GM12878 (cell line): ENCODE data around the gene S100A3. TPM values are rescaled to one million over a fixed set of nuclear protein-coding genes. Genes with fewer than 3 reads are reported as not detected.

Experiments
- ATAC-seq: fragments of 200-7000 bp; cut with Tn5 transposase; 3 replicates; pipeline ENCODE4 v1.9.1; 2020; ENCODE audit warnings: mild to moderate bottlenecking, moderate library complexity
- BruUV-seq: library from RNA; stranded (reverse); fragments of 400-500 nt; replicated peaks from 2 replicates; lab custom pipeline; 2021; lab: Mats Ljungman, UMichigan
- CTCF ChIA-PET: fragments of 300-600 bp; sonication (Branson Sonifier 250); formaldehyde crosslinking; extraction: SDS; loops from one replicate; lab custom pipeline; 2021; ENCODE audit warnings: inconsistent platforms; lab: Yijun Ruan, JAX
- POLR2A ChIA-PET: fragments of 350-600 bp; formaldehyde crosslinking; extraction: SDS; loops from one replicate; lab custom pipeline; 2021; ENCODE audit warnings: inconsistent platforms; lab: Charles Lee
- RAD21 ChIA-PET: fragments of 300-600 bp; sonication (Branson Sonifier 250); formaldehyde crosslinking; loops from one replicate; lab custom pipeline; 2023; ENCODE audit warnings: antibody characterized with exemption; ENCODE audit not compliant: unreplicated experiment; lab: Charles Lee
- SMC1A ChIA-PET: fragments of 300-600 bp; sonication (Branson Sonifier 250); formaldehyde crosslinking; loops from one replicate; lab custom pipeline; 2023; ENCODE audit not compliant: unreplicated experiment, uncharacterized antibody; lab: Charles Lee
- DNase-seq: peaks from one replicate; pipeline ENCODE4 v3.0.0-alpha.2; 2011; ENCODE audit warnings: low read depth, low spot score
- FAIRE-seq: peaks from 3 replicates; lab custom pipeline; 2011; peaks lifted over from hg19 to GRCh38; lab: Jason Lieb, UNC
- H2AFZ ChIP-seq: 2 replicates; pipeline ENCODE4 v1.6.0; 2011; ENCODE audit warnings: low read depth, low read length, control low read depth; ENCODE audit not compliant: control insufficient read depth
- H3K27ac ChIP-seq: 2 replicates; pipeline ENCODE4 v1.5.1; 2011; ENCODE audit warnings: control low read depth; ENCODE audit not compliant: control insufficient read depth, insufficient read depth
- H3K27me3 ChIP-seq, 2 experiments: replicated peaks in 1 of 2; 2 replicates each; pipeline versions ENCODE4 v1.6.0 to v1.6.1; 2011; ENCODE audit warnings: low read length in 1 of 2; ENCODE audit not compliant: control insufficient read depth in 2 of 2, insufficient read depth in 2 of 2
- H3K36me3 ChIP-seq, 2 experiments: 2 replicates each; pipeline ENCODE4 v1.5.1; 2011; ENCODE audit warnings: low read length in 1 of 2; ENCODE audit not compliant: control insufficient read depth in 2 of 2, insufficient read depth in 2 of 2
- H3K4me1 ChIP-seq: 2 replicates; pipeline ENCODE4 v1.6.1; 2011; ENCODE audit warnings: mild to moderate bottlenecking, low read length, moderate library complexity, mixed read lengths; ENCODE audit not compliant: control insufficient read depth, insufficient read depth
- H3K4me2 ChIP-seq: 2 replicates; pipeline ENCODE4 v1.6.0; 2011; ENCODE audit warnings: control low read depth; ENCODE audit not compliant: control insufficient read depth, insufficient read depth
- H3K4me3 ChIP-seq: fragments of 200-600 bp; sonication (generic); 2 replicates; pipeline ENCODE4 v1.5.1; 2016
- H3K79me2 ChIP-seq: 2 replicates; pipeline ENCODE4 v1.6.0; 2011; ENCODE audit warnings: low read length; ENCODE audit not compliant: control insufficient read depth, insufficient read depth
- H3K9ac ChIP-seq: 2 replicates; pipeline ENCODE4 v1.8.0; 2011; ENCODE audit warnings: low read length, control low read depth, mixed read lengths; ENCODE audit not compliant: control insufficient read depth, insufficient read depth
- H3K9me3 ChIP-seq: replicated peaks from 3 replicates; pipeline ENCODE4 v1.5.1; 2011; ENCODE audit warnings: mild to moderate bottlenecking, low read length; ENCODE audit not compliant: control insufficient read depth, insufficient read depth
- H4K20me1 ChIP-seq: 2 replicates; pipeline ENCODE4 v1.6.0; 2011; ENCODE audit not compliant: control insufficient read depth, insufficient read depth
- GABPA ChIP-seq: IDR thresholded peaks from 2 replicates; pipeline ENCODE4 v1.6.1; 2014; ENCODE audit warnings: antibody characterized with exemption, low read depth, mild to moderate bottlenecking, inconsistent platforms
- GATAD2B ChIP-seq: fragments of 450-650 bp; conservative IDR thresholded peaks from 2 replicates; pipeline ENCODE4 v1.6.1; 2017; ENCODE audit warnings: low read depth, mild to moderate bottlenecking, moderate library complexity
- IKZF2 ChIP-seq, 2 experiments: fragments of 450-650 bp; IDR thresholded peaks; 2 replicates each; pipeline ENCODE4 v1.6.1; 2017; ENCODE audit warnings: mild to moderate bottlenecking in 2 of 2, moderate library complexity in 2 of 2
- NR2C1 ChIP-seq: fragments of 450-650 bp; IDR thresholded peaks from 2 replicates; pipeline ENCODE4 v1.6.1; 2017; ENCODE audit warnings: antibody characterized with exemption, mild to moderate bottlenecking, moderate library complexity
- RBBP5 ChIP-seq: fragments of 200-600 bp; sonication (generic); conservative IDR thresholded peaks from 2 replicates; pipeline ENCODE4 v1.6.1; 2016
- SUPT20H ChIP-seq: IDR thresholded peaks from 2 replicates; pipeline ENCODE4 v1.6.1; 2011; ENCODE audit warnings: low read depth, mild to moderate bottlenecking, low read length, moderate library complexity, borderline replicate concordance; ENCODE audit not compliant: control insufficient read depth
- ZNF207 ChIP-seq: fragments of 450-650 bp; IDR thresholded peaks from 2 replicates; pipeline ENCODE4 v1.6.1; 2014; ENCODE audit warnings: antibody characterized with exemption, mild to moderate bottlenecking, borderline replicate concordance
- WGBS: methylation state at CpG from one replicate; pipeline ENCODE4 v1.1.6; 2016; ENCODE audit warnings: low lambda C conversion rate; ENCODE audit not compliant: insufficient replicate concordance, insufficient coverage; ENCODE audit errors: missing lambda C conversion rate; 5-methylcytosine and 5-hydroxymethylcytosine counted together
- in situ Hi-C: fragments of 300-500 bp; cut with MboI; formaldehyde crosslinking; loops from 9 replicates; pipeline ENCODE4 v1.14.3; 2018; ENCODE audit warnings: mixed read lengths
- intact Hi-C: fragments of 100-400 bp; cut with micrococcal nuclease; formaldehyde crosslinking; loops from one replicate; pipeline ENCODE4 v1.14.2; 2022; ENCODE audit not compliant: unreplicated experiment
- polyA plus RNA-seq, 11 experiments: library from polyadenylated mRNA; depleted of rRNA in 4 of 11; unstranded in 6 of 11; stranded (reverse) in 5 of 11; fragments of >200 nt; fragmentation: Nextera tagmentation in 4 of 11; fragmentation: Illumina TruSeq in 1 of 11; extraction: Ambion mirVana in 4 of 11; extraction: Trizol in 1 of 11; gene quantifications; 1 replicate in 1 of 11; 2 replicates in 10 of 11; pipeline versions ENCODE4 v1.2.1 to v1.2.3, GENCODE V29; 2011 to 2016; ENCODE audit warnings: inconsistent platforms in 2 of 11, missing spikeins in 2 of 11, low read depth in 1 of 11
- total RNA-seq, 4 experiments: library from RNA; depleted of rRNA in 3 of 4; stranded (reverse); fragments of >200 nt in 3 of 4; fragmentation: Illumina TruSeq in 1 of 4; extraction: Trizol in 1 of 4; gene quantifications; 2 replicates each; pipeline versions ENCODE4 v1.2.1 to v1.2.3, GENCODE V29; 2013 to 2021
- TF ChIP-seq, protein P1 (sequence below): fragments of 450-650 bp; IDR thresholded peaks from 2 replicates; pipeline ENCODE4 v1.6.1; 2017; ENCODE audit warnings: mild to moderate bottlenecking, low read depth, inconsistent platforms; ENCODE audit not compliant: poor library complexity, severe bottlenecking
- TF ChIP-seq, protein P2 (sequence below), 3 experiments: IDR thresholded peaks in 2 of 3; conservative IDR thresholded peaks in 1 of 3; 2 replicates each; pipeline ENCODE4 v1.5.1; 2011; ENCODE audit warnings: low read depth in 3 of 3, low read length in 3 of 3, mild to moderate bottlenecking in 3 of 3, control low read depth in 2 of 3, moderate library complexity in 2 of 3, inconsistent platforms in 1 of 3, mixed read lengths in 1 of 3; ENCODE audit not compliant: control insufficient read depth in 2 of 3, insufficient read depth in 1 of 3; ENCODE audit errors: extremely low read depth in 1 of 3

Gene S100A3
- total and polyA plus RNA-seq, 10 of the 15 experiments (the other 5 are each of a cell fraction or from before 2014, with no cell fraction given), result 0.32 to 0.45 TPM; not detected in 8

GRCh38 chr1:153526132-153526543, 22.9 kb downstream of the S100A3 start:
- POLR2A ChIA-PET, result interaction anchor here (2.4 kb wide), 1 partner anchor 9 kb away, joined by 7 read pairs; the partner anchor contains the start of gene S100A6
- FAIRE-seq, result no peak

More at GRCh38 chr1:153526132-153526543, 22.9 kb downstream of the S100A3 start:
- H3K4me1 ChIP-seq, result no peaks in the 10 kb centered on the region
- no peak overlapping the region for H3K4me2 ChIP-seq
- no peak overlapping the region for H3K27ac ChIP-seq
- CTCF ChIA-PET, result interaction anchor here (1.1 to 4.2 kb wide), 6 partner anchors 15 to 92 kb away, joined by 3 to 22 read pairs (median 6); no protein-coding TSS in a partner anchor
- H3K9me3 ChIP-seq, result no peaks in the 10 kb centered on the region
- TF ChIP-seq, protein P1, sequence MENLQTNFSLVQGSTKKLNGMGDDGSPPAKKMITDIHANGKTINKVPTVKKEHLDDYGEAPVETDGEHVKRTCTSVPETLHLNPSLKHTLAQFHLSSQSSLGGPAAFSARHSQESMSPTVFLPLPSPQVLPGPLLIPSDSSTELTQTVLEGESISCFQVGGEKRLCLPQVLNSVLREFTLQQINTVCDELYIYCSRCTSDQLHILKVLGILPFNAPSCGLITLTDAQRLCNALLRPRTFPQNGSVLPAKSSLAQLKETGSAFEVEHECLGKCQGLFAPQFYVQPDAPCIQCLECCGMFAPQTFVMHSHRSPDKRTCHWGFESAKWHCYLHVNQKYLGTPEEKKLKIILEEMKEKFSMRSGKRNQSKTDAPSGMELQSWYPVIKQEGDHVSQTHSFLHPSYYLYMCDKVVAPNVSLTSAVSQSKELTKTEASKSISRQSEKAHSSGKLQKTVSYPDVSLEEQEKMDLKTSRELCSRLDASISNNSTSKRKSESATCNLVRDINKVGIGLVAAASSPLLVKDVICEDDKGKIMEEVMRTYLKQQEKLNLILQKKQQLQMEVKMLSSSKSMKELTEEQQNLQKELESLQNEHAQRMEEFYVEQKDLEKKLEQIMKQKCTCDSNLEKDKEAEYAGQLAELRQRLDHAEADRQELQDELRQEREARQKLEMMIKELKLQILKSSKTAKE, result no peak
- TF ChIP-seq ZNF207 (no peak), GATAD2B (no peak), IKZF2 (IDR thresholded peaks at IDR 0.05) (no peak), GABPA (no peak), NR2C1 (no peak), SUPT20H (no peak), RBBP5 (no peak)
- TF ChIP-seq, protein P2, sequence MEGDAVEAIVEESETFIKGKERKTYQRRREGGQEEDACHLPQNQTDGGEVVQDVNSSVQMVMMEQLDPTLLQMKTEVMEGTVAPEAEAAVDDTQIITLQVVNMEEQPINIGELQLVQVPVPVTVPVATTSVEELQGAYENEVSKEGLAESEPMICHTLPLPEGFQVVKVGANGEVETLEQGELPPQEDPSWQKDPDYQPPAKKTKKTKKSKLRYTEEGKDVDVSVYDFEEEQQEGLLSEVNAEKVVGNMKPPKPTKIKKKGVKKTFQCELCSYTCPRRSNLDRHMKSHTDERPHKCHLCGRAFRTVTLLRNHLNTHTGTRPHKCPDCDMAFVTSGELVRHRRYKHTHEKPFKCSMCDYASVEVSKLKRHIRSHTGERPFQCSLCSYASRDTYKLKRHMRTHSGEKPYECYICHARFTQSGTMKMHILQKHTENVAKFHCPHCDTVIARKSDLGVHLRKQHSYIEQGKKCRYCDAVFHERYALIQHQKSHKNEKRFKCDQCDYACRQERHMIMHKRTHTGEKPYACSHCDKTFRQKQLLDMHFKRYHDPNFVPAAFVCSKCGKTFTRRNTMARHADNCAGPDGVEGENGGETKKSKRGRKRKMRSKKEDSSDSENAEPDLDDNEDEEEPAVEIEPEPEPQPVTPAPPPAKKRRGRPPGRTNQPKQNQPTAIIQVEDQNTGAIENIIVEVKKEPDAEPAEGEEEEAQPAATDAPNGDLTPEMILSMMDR (IDR thresholded peaks at IDR 0.05 in 2 of 3, conservative IDR thresholded peaks at IDR 0.05 in 1 of 3; ENCODE audit: control insufficient read depth in 2 of 3, extremely low read depth in 1 of 3, insufficient read depth in 1 of 3, low read depth in 3 of 3, low read length in 3 of 3), result no peak
- H3K36me3 ChIP-seq, result no peaks in the 10 kb centered on the region
- no peaks in the 10 kb centered on the region for H4K20me1 ChIP-seq
- in situ Hi-C loops (no loop called here), intact Hi-C loops (no loop called here)
- H3K27me3 ChIP-seq, result 0 out of 4 replicates have a peak, but pooled peaks cover 0 to 3% of the 10 kb centered on the region in 2 experiments
- ATAC-seq (no peak), DNase-seq (no peak)
- 25% methylated on average over 8 of the region's 8 CpGs for WGBS
- no peak overlapping the region for H3K4me3 ChIP-seq
- no TSS peak for BruUV-seq
- RAD21 ChIA-PET, result no interaction called here
- H3K79me2 ChIP-seq, result no peaks in the 10 kb centered on the region
- no peak overlapping the region for H3K9ac ChIP-seq
- H2AFZ ChIP-seq, result no peak overlapping the region
- SMC1A ChIA-PET, result no interaction called here
